UCSD-AML1 (cell line): ENCODE measurements around the gene LRRC3B.

Experiments
- DNase-seq: peaks from one replicate; lab custom pipeline; 2025; ENCODE audit not compliant: unreplicated experiment; lab: John Stamatoyannopoulos, UW

LRRC3B gene

DNA sequence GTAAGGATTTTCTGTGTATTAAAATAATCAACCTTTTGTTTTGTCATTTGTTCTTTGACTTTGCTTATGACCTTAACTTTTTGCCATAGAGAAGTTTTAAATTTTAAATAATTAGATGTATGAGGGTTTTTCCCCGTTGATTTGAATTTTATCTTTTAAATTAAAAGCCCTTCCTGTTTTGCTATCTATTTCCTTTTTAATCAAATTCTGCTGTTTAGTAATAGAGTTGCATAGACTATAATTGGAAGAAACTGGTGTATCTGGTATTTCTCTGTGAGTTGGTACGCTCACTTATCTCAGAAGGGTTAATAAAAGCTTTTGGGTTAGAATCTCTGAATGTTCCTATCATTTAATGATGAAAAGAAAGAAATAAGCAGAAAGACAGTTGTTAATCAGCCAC lies 82.2 kb downstream of the LRRC3B start:
- no peak for DNase-seq

DNA sequence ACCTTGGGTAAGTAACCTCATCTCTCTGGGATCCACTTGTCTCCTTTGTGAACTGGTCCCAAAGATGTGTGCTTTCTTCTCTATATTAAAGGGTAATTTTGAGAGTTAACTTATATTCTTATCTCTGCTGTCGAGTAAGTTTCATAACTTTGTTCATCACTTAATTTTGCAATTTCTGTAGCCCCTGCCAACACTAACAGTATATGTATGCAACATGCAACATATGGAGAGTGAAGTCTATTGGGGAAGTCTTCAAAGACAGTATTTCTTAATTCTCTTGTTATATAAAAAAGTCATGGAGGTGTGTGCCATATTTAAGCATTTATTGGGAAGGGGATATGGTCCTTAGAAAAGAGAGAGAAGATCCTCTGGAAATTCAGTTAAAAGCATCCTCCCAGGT lies 85.9 kb downstream of the LRRC3B start:
- no peak for DNase-seq

DNA sequence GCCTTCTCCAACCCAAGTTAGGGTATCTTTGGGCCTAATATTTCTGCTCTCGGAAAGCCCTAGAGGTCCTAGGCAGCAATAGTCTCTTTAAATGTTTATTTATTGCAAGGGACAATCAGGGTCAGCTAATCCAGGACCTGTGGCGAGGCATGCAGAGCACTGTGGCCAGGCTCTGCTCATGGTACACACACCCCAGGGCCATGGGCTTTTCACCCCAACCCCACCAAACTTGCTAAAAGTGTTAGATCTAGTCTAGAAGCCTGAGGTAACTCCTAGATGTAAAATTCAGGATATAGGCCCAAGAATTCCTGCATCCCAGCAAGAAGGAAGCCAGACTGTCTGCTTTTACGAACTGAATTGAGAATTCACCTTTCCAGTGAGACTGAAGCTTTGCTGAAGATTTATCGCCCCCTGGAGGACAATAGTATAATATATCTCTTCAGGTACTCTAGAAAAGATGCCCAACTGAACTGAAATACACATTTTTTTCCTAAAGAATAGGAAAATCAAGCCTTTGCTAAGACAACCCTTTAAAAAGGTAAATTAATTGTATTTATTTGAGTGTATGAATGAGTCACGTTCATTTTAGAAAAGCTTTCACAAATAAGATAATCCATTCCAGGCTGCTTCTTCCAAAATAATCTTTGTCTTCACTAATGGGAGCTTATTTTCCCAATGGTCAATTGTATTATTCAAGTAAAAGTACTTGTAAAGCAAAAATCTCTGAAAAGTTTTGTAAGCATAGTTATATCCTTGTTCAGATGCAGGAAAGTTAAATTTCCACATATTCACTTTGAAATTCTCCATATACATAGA lies 89.8 kb downstream of the LRRC3B start:
- DNase-seq = no peak

DNA sequence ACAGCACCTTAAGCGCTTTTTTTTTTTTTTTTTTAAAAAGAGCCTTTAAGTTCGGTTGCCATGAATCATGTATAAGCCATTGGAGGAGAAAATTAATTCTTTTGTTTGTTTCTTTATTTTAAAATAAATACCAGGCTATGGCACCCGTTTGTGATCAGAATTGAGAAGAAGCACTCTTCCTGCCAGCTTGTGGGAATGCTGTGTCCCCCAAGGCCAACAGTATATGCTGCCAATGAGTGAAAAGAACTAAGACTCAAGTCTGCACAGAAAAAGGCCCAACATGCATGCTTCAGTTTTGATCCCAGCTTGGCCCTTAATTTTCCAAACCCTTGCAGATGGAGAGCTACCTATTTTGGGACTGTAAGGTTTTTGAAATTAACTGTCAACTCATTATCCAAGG lies 90.5 kb downstream of the LRRC3B start:
- no peak for DNase-seq

- no peak for DNase-seq
Observed at GRCh38 chr3:26714485-26714884, 91.9 kb downstream of the LRRC3B start.

- DNase-seq = no peak
Observed at GRCh38 chr3:26715431-26715830, 92.9 kb downstream of the LRRC3B start.

- no peak for DNase-seq
Observed at GRCh38 chr3:26718315-26718714, 95.7 kb downstream of the LRRC3B start.

DNA sequence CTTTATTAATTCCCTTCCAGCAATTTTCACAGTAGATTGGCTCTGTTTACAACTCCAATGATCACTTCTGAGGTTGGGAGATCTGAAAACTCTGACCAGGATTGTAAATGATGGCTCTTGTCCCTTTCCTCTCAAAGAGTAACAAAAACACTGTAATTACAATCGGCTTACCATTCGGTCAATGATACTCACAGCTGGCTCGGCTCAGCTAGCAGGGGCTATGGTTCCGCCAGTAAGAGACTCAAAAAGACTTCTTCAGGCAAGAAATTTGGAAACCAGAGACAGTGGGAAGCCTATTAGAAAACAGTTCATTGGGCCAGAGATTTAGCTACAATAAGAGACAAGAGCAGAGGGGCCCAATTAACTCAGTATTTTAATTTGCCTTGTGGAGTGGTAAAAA lies 96.6 kb downstream of the LRRC3B start:
- no peak for DNase-seq

DNA sequence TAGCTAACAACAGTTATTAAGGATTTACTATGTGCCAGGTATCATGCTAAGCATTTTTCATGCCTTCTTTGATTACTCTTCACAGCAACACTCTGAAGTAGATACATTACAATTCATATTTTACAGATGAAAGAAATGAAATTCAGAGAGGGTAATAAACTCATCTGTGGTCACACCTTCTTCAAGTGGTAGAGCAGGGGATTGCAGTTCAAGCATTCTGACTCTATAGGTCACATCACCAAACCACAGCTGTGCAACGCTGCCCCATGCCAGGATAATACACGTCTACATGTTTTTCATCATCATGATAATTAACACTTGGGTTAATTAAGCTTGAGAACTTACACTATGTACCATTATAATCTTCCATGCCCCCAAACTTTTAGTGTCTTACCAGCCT lies 98.5 kb downstream of the LRRC3B start:
- no peak for DNase-seq

DNA sequence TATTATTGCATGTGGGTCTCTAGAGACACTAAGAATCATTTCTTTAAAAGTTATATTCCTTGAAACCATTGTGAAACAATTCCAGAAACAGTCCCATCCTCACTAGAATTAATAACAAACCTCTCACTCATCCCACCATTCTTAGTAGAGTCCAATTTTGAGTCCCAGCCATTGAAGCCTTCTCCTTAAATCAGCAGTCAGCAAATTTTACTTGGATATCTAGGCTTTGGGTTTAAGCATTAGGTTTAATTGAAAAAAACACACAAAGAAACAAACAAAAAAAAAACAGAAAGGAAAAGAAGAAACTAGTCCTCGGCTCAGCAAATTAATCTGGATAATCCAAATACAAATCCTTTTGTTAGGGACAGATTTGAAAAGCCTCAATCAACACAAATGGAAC lies 109.3 kb downstream of the LRRC3B start:
- DNase-seq = no peak

DNA sequence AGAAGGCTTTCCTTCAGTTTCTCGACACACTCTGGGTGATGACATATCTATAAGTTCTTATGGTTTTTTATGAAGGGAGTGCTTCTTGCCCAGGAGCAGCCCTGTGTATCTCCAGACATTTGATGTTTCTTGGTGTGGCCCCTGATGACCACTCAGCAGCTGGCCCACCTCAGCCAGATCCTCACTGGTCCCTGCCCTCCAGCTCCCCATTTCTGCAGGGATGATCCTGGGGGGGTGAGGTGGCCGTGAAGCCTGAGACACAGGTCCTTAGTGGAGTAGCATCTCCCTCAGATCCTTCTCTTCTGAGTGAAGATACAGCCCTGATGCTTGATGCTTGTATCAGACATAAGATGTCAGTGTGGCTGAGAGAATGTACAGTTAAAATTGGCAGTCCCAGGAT lies 127.7 kb downstream of the LRRC3B start:
- no peak for DNase-seq

- no peak for DNase-seq
Observed at GRCh38 chr3:26752466-26752865, 129.9 kb downstream of the LRRC3B start.

- DNase-seq = no peak
Observed at GRCh38 chr3:26753095-26753494, 130.5 kb downstream of the LRRC3B start.

DNA sequence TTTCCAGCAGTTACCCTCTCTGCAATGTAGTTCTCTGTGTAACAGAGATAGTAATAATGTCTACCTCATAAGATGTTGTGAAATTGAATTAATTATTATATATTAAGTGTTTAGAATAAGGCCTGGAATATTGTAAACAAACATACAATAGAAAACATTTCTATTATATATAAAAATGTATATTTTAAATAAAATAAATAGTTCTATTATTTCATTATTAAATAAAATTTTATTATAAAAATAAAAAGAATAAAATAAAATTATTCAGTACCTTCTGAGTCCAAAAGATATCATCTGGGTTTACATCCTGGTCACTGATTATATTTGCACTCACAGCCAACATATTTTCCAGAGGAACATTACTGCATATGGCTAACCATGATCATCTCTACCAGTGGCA lies 135.4 kb downstream of the LRRC3B start:
- no peak for DNase-seq
